Femur (tissue), 1 donor: Measurements from ENCODE around the gene TMEM184B.
"Not testable (repeated sequence)": the region's sequence is repeated elsewhere in the genome, so short reads cannot be mapped to it uniquely, and the experiment has no call there.

Experiments
- DNase-seq: peaks from one replicate; pipeline ENCODE4 v3.0.0-alpha.2; 2017

Gene TMEM184B

GRCh38 chr22:38246046-38246658 lies 26.7 kb downstream of the TMEM184B start:
- no peak for DNase-seq

GRCh38 chr22:38244106-38244505 lies 28.7 kb downstream of the TMEM184B start:
- DNase-seq: no peak

- peak; percentile 84 for DNase-seq
Measured at GRCh38 chr22:38243007-38243765, 29.6 kb downstream of the TMEM184B start.

- peak; percentile 83 for DNase-seq
Measured at GRCh38 chr22:38240734-38241252, 32.0 kb downstream of the TMEM184B start.

GRCh38 chr22:38239101-38239761 lies 33.6 kb downstream of the TMEM184B start:
- peak; percentile 63 for DNase-seq

GRCh38 chr22:38238519-38239071 lies 34.2 kb downstream of the TMEM184B start:
- no peak for DNase-seq

- DNase-seq: no peak
Measured at GRCh38 chr22:38236786-38237185, 36.0 kb downstream of the TMEM184B start.

- no peak for DNase-seq
Measured at GRCh38 chr22:38235240-38235850, 37.5 kb downstream of the TMEM184B start.

GRCh38 chr22:38233856-38234255 lies 39.0 kb downstream of the TMEM184B start:
- DNase-seq: not testable (repeated sequence)

GRCh38 chr22:38233427-38233826 lies 39.4 kb downstream of the TMEM184B start:
- DNase-seq: no peak

GRCh38 chr22:38232196-38232595 lies 40.6 kb downstream of the TMEM184B start:
- DNase-seq: no peak

GRCh38 chr22:38230916-38231315 lies 41.9 kb downstream of the TMEM184B start:
- DNase-seq: no peak

- DNase-seq: no peak
Measured at GRCh38 chr22:38230108-38230825, 42.5 kb downstream of the TMEM184B start.

GRCh38 chr22:38228873-38229740 lies 43.7 kb downstream of the TMEM184B start:
- no peak for DNase-seq

- DNase-seq: no peak
Measured at GRCh38 chr22:38228326-38228872, 44.4 kb downstream of the TMEM184B start.

GRCh38 chr22:38226853-38227649 lies 45.8 kb downstream of the TMEM184B start:
- no peak for DNase-seq

GRCh38 chr22:38223289-38223960 lies 49.4 kb downstream of the TMEM184B start:
- no peak for DNase-seq

GRCh38 chr22:38222797-38223119 lies 50.1 kb downstream of the TMEM184B start:
- DNase-seq: no peak
